ENCODE measurements around the gene SND1.
A peak's percentile ranks its signal among the peaks of the same experiment; 100 is the strongest.

The SND1 gene

GRCh38 chr7:127933146-127933545 is 281.2 kb downstream of the SND1 start:
- no peak overlapping the region for H3K27ac ChIP-seq
- no peak for DNase-seq (ENCODE audit: low spot score)
- no peak for TF ChIP-seq CTCF (IDR thresholded peaks at IDR 0.05)
- no peak overlapping the region for H3K4me3 ChIP-seq

DNA sequence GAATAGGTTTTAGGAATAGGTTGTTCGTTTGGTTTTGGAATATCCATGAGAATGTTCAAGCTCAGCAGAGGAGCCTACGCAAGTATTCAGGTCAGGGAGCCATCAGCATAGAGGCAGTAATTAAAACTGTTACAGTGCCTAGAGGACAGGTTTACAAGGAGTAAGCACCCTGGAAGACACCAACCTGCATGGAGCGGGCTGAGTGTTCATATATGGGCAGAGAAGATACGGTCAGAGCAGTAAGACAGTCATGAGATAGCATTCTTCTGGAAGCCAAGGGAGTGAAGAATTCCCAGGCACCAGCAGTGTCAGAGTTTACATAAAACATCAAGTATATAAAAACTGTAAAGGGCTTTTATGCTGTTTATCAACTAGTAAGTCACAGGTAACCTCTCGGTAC is 282.7 kb downstream of the SND1 start:
- TF ChIP-seq CTCF (IDR thresholded peaks at IDR 0.05), result no peak
- Histone ChIP-seq H3K4me3 (no peak overlapping the region), H3K27ac (no peak overlapping the region)
- DNase-seq (ENCODE audit: low spot score), result no peak

GRCh38 chr7:127935847-127936376 is 283.9 kb downstream of the SND1 start:
- no peak for DNase-seq (ENCODE audit: low spot score)
- H3K4me3 ChIP-seq, result no peak overlapping the region
- H3K27ac ChIP-seq, result no peak overlapping the region
- TF ChIP-seq CTCF (IDR thresholded peaks at IDR 0.05), result no peak

DNA sequence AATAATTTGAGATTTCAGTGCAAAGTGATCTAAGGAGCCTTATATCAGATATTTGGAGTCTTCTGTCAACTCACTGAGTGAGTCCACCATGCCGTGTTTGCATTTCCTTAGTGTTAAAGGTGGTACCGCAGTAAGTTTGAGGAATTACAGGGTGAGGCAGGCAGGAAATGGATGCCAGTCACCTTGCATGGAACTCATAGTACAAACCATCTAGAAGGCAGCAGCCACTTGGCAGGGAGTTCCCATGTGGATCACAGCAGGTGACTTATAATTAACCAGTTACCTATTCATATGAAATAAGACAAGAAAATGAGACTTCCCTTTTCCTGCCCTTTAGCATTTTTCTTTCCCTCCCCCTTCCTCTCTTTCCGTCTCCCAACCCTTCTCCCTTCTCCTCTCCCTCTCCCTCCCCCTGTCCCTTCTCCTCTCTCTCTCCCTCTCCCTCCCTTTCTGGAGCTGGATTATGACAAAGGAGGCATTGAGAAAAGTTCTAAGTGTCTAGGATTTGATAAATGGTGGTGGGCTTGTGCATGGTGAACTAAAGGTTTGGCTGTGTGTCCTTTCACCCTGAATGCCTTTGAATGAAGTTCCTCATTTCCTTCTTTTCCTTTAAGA is 285.2 kb downstream of the SND1 start:
- no peak overlapping the region for H3K27ac ChIP-seq
- H3K4me3 ChIP-seq, result no peak overlapping the region
- TF ChIP-seq CTCF (IDR thresholded peaks at IDR 0.05), result no peak
- DNase-seq (ENCODE audit: low spot score), result no peak

DNA sequence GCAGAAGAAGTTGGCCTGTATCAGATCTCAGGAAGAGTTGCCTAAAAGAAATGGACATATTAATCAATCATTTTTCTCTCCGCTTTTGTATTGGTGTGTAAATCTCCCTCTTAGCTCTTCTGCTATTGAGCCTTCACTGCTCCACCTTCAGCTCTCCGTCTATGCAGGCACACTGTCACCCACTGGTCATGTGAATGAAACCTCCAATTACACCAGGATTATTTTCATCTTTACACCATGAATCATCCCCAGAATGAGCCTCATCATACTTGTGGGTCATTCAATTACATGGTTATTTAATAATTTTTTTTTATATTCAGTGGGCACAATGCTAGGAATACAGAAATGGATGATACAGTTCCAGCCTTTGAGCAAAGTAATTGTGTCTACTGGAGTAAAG is 286.6 kb downstream of the SND1 start:
- DNase-seq (ENCODE audit: low spot score), result no peak
- Histone ChIP-seq H3K27ac (peak overlapping the region in 1 of 2 donors; percentile 33), H3K4me3 (no peak overlapping the region)
- no peak for TF ChIP-seq CTCF (IDR thresholded peaks at IDR 0.05)

DNA sequence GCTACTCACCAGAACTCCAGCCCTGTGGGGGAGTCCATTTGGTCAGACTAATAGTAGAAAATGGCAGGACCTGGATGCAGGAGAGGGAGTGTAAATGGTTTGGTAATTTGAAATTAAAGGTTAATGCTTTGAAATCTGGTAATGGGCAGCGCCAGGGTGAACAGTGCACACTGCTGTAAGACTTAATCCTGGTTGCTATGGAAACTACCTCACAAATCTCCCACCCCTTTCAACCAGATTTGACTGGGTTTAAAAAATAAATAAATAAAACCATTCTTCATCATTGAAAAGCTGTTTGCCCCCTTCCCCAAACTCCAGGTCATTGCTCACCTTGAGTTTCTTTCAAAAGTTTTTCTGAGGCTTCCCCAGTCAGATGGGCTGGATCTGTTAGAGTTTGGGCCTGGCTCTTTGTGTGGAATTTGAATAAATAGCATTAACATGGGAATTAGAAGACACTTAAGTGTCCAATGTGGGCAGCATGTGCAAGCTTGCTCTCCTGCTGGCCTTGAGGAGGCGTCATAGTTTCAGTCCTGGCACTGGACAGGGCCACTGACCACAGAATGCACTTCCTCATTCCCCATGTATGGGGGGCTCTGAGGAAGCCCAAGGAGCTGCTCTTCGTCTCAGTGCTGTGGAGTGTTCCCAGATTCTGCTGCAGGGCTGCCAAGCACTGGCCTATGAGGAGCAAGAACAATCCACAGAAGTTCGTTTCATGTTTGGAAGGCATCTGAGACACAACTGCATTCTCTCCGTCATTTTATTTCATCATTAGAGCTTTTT is 288.6 kb downstream of the SND1 start:
- TF ChIP-seq CTCF (IDR thresholded peaks at IDR 0.05), result no peak
- no peak overlapping the region for H3K27ac ChIP-seq
- DNase-seq (ENCODE audit: low spot score), result no peak
- no peak overlapping the region for H3K4me3 ChIP-seq
